H9 (cell line): ENCODE results near the gene PCDHGA9. TPM values are rescaled to one million over a fixed set of nuclear protein-coding genes. Genes with fewer than 3 reads are reported as not detected.
"Not testable (repeated sequence)": the region's sequence is repeated elsewhere in the genome, so short reads cannot be mapped to it uniquely, and the experiment has no call there.

Source experiments
- DNase-seq: peaks from one replicate; pipeline ENCODE4 v3.0.0-alpha.2; 2017
- H2AFZ ChIP-seq: one replicate; pipeline ENCODE4 v1.6.1; 2013; ENCODE audit warnings: mild to moderate bottlenecking, low read length, control low read depth, moderate library complexity
- H2AK5ac ChIP-seq: 2 replicates; pipeline ENCODE4 v1.6.1; 2013; ENCODE audit warnings: low read length, control low read depth, mixed read lengths; ENCODE audit not compliant: insufficient read length
- H2BK120ac ChIP-seq: one replicate; pipeline ENCODE4 v1.6.1; 2013; ENCODE audit warnings: low read depth, mild to moderate bottlenecking, low read length, control low read depth, inconsistent platforms; ENCODE audit not compliant: poor library complexity, severe bottlenecking
- H2BK12ac ChIP-seq: 2 replicates; pipeline ENCODE4 v1.6.1; 2013; ENCODE audit warnings: low read length, control low read depth, mixed read lengths, low read depth; ENCODE audit not compliant: insufficient read length
- H2BK15ac ChIP-seq: 2 replicates; pipeline ENCODE4 v1.6.1; 2013; ENCODE audit warnings: low read depth, low read length, control low read depth
- H2BK20ac ChIP-seq: one replicate; pipeline ENCODE4 v1.6.1; 2013; ENCODE audit warnings: low read depth, mild to moderate bottlenecking, low read length, control low read depth, inconsistent platforms; ENCODE audit not compliant: poor library complexity, severe bottlenecking
- H2BK5ac ChIP-seq: 2 replicates; pipeline ENCODE4 v1.6.1; 2013; ENCODE audit warnings: low read length, control low read depth, mixed read lengths; ENCODE audit not compliant: insufficient read length
- H3K14ac ChIP-seq: 2 replicates; pipeline ENCODE4 v1.6.1; 2013; ENCODE audit warnings: low read length, control low read depth; ENCODE audit not compliant: insufficient read depth
- H3K18ac ChIP-seq: 2 replicates; pipeline ENCODE4 v1.6.1; 2013; ENCODE audit warnings: low read depth, mild to moderate bottlenecking, mixed read lengths, low read length, control low read depth; ENCODE audit not compliant: insufficient read length
- H3K23ac ChIP-seq: 2 replicates; pipeline ENCODE4 v1.6.1; 2013; ENCODE audit warnings: low read length, control low read depth, mixed read lengths, low read depth; ENCODE audit not compliant: insufficient read length
- H3K23me2 ChIP-seq: 2 replicates; pipeline ENCODE4 v1.6.1; 2013; ENCODE audit warnings: low read depth, mild to moderate bottlenecking, mixed read lengths, low read length, control low read depth; ENCODE audit not compliant: insufficient read length, poor library complexity, severe bottlenecking
- H3K27ac ChIP-seq: 2 replicates; pipeline ENCODE4 v1.5.1; 2013; ENCODE audit warnings: low read length, control low read depth, mixed read lengths, low read depth; ENCODE audit not compliant: insufficient read length
- H3K27me3 ChIP-seq: 2 replicates; pipeline ENCODE4 v1.6.1; 2013; ENCODE audit warnings: low read length, control low read depth, inconsistent platforms; ENCODE audit not compliant: insufficient read depth
- H3K4ac ChIP-seq: 2 replicates; pipeline ENCODE4 v1.6.1; 2013; ENCODE audit warnings: low read depth, mild to moderate bottlenecking, control low read depth, inconsistent platforms, low read length, moderate library complexity
- H3K4me1 ChIP-seq: 2 replicates; pipeline ENCODE4 v1.6.1; 2013; ENCODE audit warnings: low read length, control low read depth, inconsistent platforms; ENCODE audit not compliant: insufficient read depth
- H3K4me2 ChIP-seq: 2 replicates; pipeline ENCODE4 v1.6.1; 2013; ENCODE audit warnings: low read length, control low read depth, mixed read lengths; ENCODE audit not compliant: insufficient read length, insufficient read depth
- H3K56ac ChIP-seq: 2 replicates; pipeline ENCODE4 v1.6.1; 2013; ENCODE audit warnings: low read depth, mild to moderate bottlenecking, mixed read lengths, low read length, control low read depth; ENCODE audit not compliant: insufficient read length
- H3K79me1 ChIP-seq: 2 replicates; pipeline ENCODE4 v1.6.1; 2013; ENCODE audit warnings: low read depth, mild to moderate bottlenecking, moderate library complexity, low read length, control low read depth, inconsistent platforms; ENCODE audit not compliant: insufficient read depth, poor library complexity, severe bottlenecking
- H3K79me2 ChIP-seq: 2 replicates; pipeline ENCODE4 v1.6.1; 2013; ENCODE audit warnings: low read length, control low read depth, inconsistent platforms; ENCODE audit not compliant: insufficient read depth
- H3K9ac ChIP-seq: 2 replicates; pipeline ENCODE4 v1.6.1; 2013; ENCODE audit warnings: low read length, control low read depth, mixed read lengths; ENCODE audit not compliant: insufficient read length; ENCODE audit errors: extremely low read depth
- H3K9me3 ChIP-seq: one replicate; pipeline ENCODE4 v1.6.1; 2013; ENCODE audit warnings: low read depth, low read length, inconsistent platforms; ENCODE audit not compliant: control insufficient read depth
- H3T11ph ChIP-seq: one replicate; pipeline ENCODE4 v1.6.1; 2013; ENCODE audit warnings: mild to moderate bottlenecking, low read length, control low read depth, inconsistent platforms
- H4K20me1 ChIP-seq: one replicate; pipeline ENCODE4 v1.6.1; 2013; ENCODE audit not compliant: control insufficient read depth, insufficient read length, insufficient read depth
- H4K5ac ChIP-seq: 2 replicates; pipeline ENCODE4 v1.6.1; 2013; ENCODE audit warnings: low read depth, mild to moderate bottlenecking, mixed read lengths, low read length, control low read depth; ENCODE audit not compliant: insufficient read length
- H4K8ac ChIP-seq: replicated peaks from 2 replicates; pipeline ENCODE4 v1.6.1; 2013; ENCODE audit warnings: low read length, control low read depth, mixed read lengths, low read depth; ENCODE audit not compliant: insufficient read length
- H4K91ac ChIP-seq: 2 replicates; pipeline ENCODE4 v1.6.1; 2013; ENCODE audit warnings: low read depth, mild to moderate bottlenecking, moderate library complexity, mixed read lengths, low read length, control low read depth; ENCODE audit not compliant: insufficient read length
- H3K27ac Mint-ChIP-seq, 3 experiments: 2 replicates in 2 of 3; 3 replicates in 1 of 3; pipeline ENCODE4 v1.8.0; 2020 to 2021; ENCODE audit warnings: mixed read lengths in 3 of 3, mild to moderate bottlenecking in 1 of 3, moderate library complexity in 1 of 3
- H3K27me3 Mint-ChIP-seq: 2 replicates; pipeline ENCODE4 v1.8.0; 2021; ENCODE audit warnings: low read depth, mild to moderate bottlenecking, moderate library complexity, mixed read lengths
- H3K36me3 Mint-ChIP-seq, 3 experiments: 2 replicates in 2 of 3; 3 replicates in 1 of 3; pipeline ENCODE4 v1.8.0; 2020 to 2021; ENCODE audit warnings: low read depth in 3 of 3, mixed read lengths in 3 of 3; ENCODE audit not compliant: insufficient read depth in 1 of 3
- H3K4me1 Mint-ChIP-seq, 2 experiments: 2 replicates each; pipeline ENCODE4 v1.8.0; 2020; ENCODE audit warnings: mixed read lengths in 2 of 2
- H3K4me3 Mint-ChIP-seq, 2 experiments: 2 replicates in 1 of 2; 3 replicates in 1 of 2; pipeline ENCODE4 v1.8.0; 2020 to 2021; ENCODE audit warnings: mild to moderate bottlenecking in 2 of 2, mixed read lengths in 2 of 2, moderate library complexity in 1 of 2
- H3K9me3 Mint-ChIP-seq, 2 experiments: 2 replicates in 1 of 2; 3 replicates in 1 of 2; pipeline ENCODE4 v1.8.0; 2020; ENCODE audit warnings: mild to moderate bottlenecking in 2 of 2, mixed read lengths in 2 of 2, moderate library complexity in 1 of 2
- WGBS: extraction: QIAGEN DNeasy Blood & Tissue Kit; methylation state at CpG from one replicate; pipeline ENCODE4 v1.1.7; 2013; ENCODE audit warnings: missing lambda C conversion rate, low lambda C conversion rate, mixed read lengths; ENCODE audit not compliant: insufficient read length; ENCODE audit errors: extremely low coverage; 5-methylcytosine and 5-hydroxymethylcytosine counted together
- total RNA-seq: library from RNA; stranded (reverse); gene quantifications from 2 replicates; pipeline ENCODE4 v1.2.1, GENCODE V29; 2021

The PCDHGA9 gene
- total RNA-seq, 1 experiment from 2014 or later, result 1.3 TPM

- Mint-ChIP-seq H3K36me3 (peaks cover 42 to 61% (median 43%) of the 10 kb centered on the region in 3 experiments), H3K9me3 (peaks cover 50 to 57% of the 10 kb centered on the region in 2 experiments)
- not testable (repeated sequence) for H3K4me2 ChIP-seq, H3K4me1 ChIP-seq, H2BK5ac ChIP-seq, H3K4me1 Mint-ChIP-seq, H4K91ac ChIP-seq, H3K79me2 ChIP-seq, H3K27ac ChIP-seq, H3K56ac ChIP-seq, H2BK12ac ChIP-seq, H4K20me1 ChIP-seq, H3K4me3 Mint-ChIP-seq, H2BK120ac ChIP-seq, H3K14ac ChIP-seq, H3K27ac Mint-ChIP-seq, H3K4ac ChIP-seq, H3K18ac ChIP-seq, H2AFZ ChIP-seq, DNase-seq, H3K79me1 ChIP-seq, H3K23me2 ChIP-seq, H4K5ac ChIP-seq, H2BK20ac ChIP-seq, H3K23ac ChIP-seq, H3K9ac ChIP-seq, H2AK5ac ChIP-seq, H3T11ph ChIP-seq, H4K8ac ChIP-seq, H2BK15ac ChIP-seq, H3K27me3 ChIP-seq, H3K27me3 Mint-ChIP-seq
- H3K9me3 ChIP-seq, result peaks cover 14% of the 10 kb centered on the region
- WGBS, result no CpG with 5 or more reads among the region's 29 CpGs
Observed at GRCh38 chr5:141432726-141433125, 30.1 kb downstream of the PCDHGA9 start.
